ENCODE measurements around the gene RPL34. TPM values are rescaled to one million over a fixed set of nuclear protein-coding genes. Genes with fewer than 3 reads are reported as not detected.
A peak's percentile ranks its signal among the peaks of the same experiment; 100 is the strongest.

Gene RPL34
- total and polyA plus RNA-seq, 8 donors: 424 to 7,943 (median 1,042) TPM

DNA sequence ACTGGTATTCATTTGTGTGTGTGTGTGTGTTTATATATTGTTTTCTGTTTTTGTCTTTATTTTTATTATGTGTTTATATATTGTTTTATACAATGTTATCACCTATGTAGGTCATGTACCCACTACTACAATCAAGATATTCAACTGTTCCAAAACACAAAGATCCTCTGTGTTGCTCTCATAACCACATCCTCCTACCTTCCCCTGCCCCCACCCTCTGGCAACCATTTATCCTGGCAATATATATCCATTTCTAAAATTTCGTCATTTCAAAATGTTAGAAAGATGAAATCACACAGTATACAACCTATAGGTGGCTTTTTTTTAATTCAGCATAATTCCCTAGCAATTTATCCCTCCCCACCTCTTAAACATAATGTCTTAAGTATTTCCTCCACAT lies 18.8 kb upstream of the RPL34 start:
- no peaks in the 10 kb centered on the region for H3K27me3 ChIP-seq
- H3K4me3 ChIP-seq: no peak overlapping the region
- TF ChIP-seq, protein P1, sequence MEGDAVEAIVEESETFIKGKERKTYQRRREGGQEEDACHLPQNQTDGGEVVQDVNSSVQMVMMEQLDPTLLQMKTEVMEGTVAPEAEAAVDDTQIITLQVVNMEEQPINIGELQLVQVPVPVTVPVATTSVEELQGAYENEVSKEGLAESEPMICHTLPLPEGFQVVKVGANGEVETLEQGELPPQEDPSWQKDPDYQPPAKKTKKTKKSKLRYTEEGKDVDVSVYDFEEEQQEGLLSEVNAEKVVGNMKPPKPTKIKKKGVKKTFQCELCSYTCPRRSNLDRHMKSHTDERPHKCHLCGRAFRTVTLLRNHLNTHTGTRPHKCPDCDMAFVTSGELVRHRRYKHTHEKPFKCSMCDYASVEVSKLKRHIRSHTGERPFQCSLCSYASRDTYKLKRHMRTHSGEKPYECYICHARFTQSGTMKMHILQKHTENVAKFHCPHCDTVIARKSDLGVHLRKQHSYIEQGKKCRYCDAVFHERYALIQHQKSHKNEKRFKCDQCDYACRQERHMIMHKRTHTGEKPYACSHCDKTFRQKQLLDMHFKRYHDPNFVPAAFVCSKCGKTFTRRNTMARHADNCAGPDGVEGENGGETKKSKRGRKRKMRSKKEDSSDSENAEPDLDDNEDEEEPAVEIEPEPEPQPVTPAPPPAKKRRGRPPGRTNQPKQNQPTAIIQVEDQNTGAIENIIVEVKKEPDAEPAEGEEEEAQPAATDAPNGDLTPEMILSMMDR (IDR thresholded peaks at IDR 0.05): no peak
- TF ChIP-seq EP300 (IDR thresholded peaks at IDR 0.05) (no peak), POLR2A (IDR thresholded peaks at IDR 0.05) (no peak), POLR2AphosphoS5 (IDR thresholded peaks at IDR 0.05) (no peak)
- WGBS, 5 donors: 65 to 88% (median 82%) methylated on average over 1 of the region's 1 CpG
- peaks cover 0 to 3% (median 0%) of the 10 kb centered on the region in 4 donors for H3K9me3 ChIP-seq
- no peaks in the 10 kb centered on the region for H3K4me1 ChIP-seq
- intact Hi-C loops (cut with DNase I; ENCODE audit: low total_unique reads): no loop called here
- no peaks in the 10 kb centered on the region for H3K36me3 ChIP-seq
- no peak overlapping the region for H3K27ac ChIP-seq
- DNase-seq: no peak

DNA sequence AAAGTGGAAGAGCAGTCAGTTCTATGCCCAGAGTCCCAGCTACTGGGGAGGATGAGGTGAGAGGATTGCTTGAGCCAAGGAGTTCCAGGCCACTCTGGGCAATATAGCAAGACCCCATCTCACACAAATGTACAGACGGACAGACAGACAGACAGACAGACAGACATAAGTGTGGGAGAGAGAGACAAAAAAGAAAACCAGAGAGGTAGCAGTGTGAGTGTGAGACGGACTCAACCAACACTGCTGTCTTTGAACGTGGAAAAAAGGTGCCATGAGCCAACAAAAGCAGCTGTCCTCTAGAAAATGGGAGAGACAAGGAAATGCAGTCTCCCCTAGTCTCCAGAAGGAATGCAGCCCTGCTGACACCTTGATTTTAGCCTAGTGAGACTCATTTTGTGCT lies 18.2 kb upstream of the RPL34 start:
- no peak overlapping the region for H3K27ac ChIP-seq
- H3K9me3 ChIP-seq: peaks cover 0 to 4% (median 0%) of the 10 kb centered on the region in 4 donors
- TF ChIP-seq EP300 (IDR thresholded peaks at IDR 0.05): no peak
- TF ChIP-seq, protein P1 (IDR thresholded peaks at IDR 0.05): no peak
- no peak for TF ChIP-seq POLR2AphosphoS5 (IDR thresholded peaks at IDR 0.05)
- no peak for TF ChIP-seq POLR2A (IDR thresholded peaks at IDR 0.05)
- H3K36me3 ChIP-seq: no peaks in the 10 kb centered on the region
- intact Hi-C loops (cut with DNase I; ENCODE audit: low total_unique reads): no loop called here
- no peaks in the 10 kb centered on the region for H3K27me3 ChIP-seq
- H3K4me3 ChIP-seq: no peak overlapping the region
- 73 to 83% (median 77%) methylated on average over 3 of the region's 3 CpGs for WGBS, 5 donors
- no peak for DNase-seq
- H3K4me1 ChIP-seq: no peaks in the 10 kb centered on the region

DNA sequence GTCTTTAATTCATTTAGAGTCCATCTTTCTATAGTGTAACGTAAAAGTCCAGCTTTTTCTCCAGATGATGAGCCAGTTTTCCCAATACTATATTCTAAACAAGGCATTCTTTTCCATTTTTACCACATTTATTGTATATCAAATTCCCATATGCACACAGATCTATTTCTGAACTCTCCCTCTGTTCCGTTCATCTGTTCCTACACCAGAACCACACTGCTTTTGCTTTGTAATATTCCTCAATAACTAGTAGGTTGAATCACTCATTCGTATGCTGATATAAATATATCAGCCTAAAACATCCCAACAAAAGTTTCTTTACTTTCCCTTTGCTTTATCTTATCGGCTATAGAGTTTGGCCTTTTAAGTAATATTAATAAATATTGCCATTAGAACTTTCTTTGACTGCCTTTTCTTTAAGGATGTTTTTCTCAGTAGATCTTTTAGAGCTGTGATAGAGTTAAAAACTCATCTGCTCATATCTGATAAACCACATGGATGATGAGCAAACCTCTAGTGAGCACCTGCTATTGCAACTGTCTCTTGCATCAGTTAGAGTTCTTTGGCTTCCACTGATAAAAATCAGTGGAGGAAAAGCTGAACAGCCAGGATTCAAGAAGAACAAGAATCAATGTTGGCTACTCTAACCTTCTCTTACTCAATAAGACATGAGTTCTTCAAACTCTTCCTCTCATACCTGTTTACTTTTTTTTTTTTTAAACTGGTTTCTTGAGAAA lies 13.1 kb upstream of the RPL34 start:
- peaks cover 0 to 4% (median 0%) of the 10 kb centered on the region in 4 donors for H3K9me3 ChIP-seq
- no peak for TF ChIP-seq POLR2A (IDR thresholded peaks at IDR 0.05)
- TF ChIP-seq POLR2AphosphoS5 (IDR thresholded peaks at IDR 0.05): no peak
- TF ChIP-seq, protein P1 (IDR thresholded peaks at IDR 0.05): no peak
- TF ChIP-seq EP300 (IDR thresholded peaks at IDR 0.05): no peak
- no peaks in the 10 kb centered on the region for H3K4me1 ChIP-seq
- no peak overlapping the region for H3K27ac ChIP-seq
- H3K4me3 ChIP-seq: no peak overlapping the region
- H3K36me3 ChIP-seq: no peaks in the 10 kb centered on the region
- no peak for DNase-seq
- no peaks in the 10 kb centered on the region for H3K27me3 ChIP-seq
- 81 to 90% (median 88%) methylated on average over 4 of the region's 4 CpGs for WGBS, 5 donors
- intact Hi-C loops (cut with DNase I; ENCODE audit: low total_unique reads): no loop called here

DNA sequence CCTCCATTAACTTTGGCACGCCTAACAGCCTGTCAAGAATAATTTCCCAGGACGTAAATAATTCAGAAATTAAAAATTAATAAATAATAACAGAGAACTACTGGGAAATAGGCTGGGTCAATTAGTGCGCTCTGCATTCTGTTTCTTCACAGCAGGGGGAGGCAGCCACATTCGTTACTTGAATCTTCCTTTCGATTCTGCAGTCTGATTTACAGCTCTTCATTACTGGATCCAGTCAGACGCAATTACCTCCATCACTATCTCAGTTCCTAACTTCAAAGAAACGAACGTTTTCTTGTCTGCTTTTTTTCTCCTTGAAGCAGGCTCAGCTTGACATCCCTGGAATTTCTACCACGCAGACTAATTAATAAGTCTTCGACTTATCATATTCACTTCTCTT lies 9.0 kb upstream of the RPL34 start:
- Histone ChIP-seq H3K27ac (no peak overlapping the region), H3K4me1 (no peaks in the 10 kb centered on the region), H3K9me3 (peaks cover 0 to 3% (median 0%) of the 10 kb centered on the region in 4 donors), H3K4me3 (no peak overlapping the region), H3K36me3 (no peaks in the 10 kb centered on the region), H3K27me3 (no peaks in the 10 kb centered on the region)
- 63 to 75% (median 66%) methylated on average over 10 of the region's 10 CpGs for WGBS, 5 donors
- TF ChIP-seq POLR2AphosphoS5 (IDR thresholded peaks at IDR 0.05) (no peak), POLR2A (IDR thresholded peaks at IDR 0.05) (no peak), EP300 (IDR thresholded peaks at IDR 0.05) (no peak)
- TF ChIP-seq, protein P1 (IDR thresholded peaks at IDR 0.05): no peak
- intact Hi-C loops (cut with DNase I; ENCODE audit: low total_unique reads): no loop called here
- peak in 1 of 2 donors; percentile 31 for DNase-seq
